Measurements from ENCODE around the gene ZDHHC13. TPM values are rescaled to one million over a fixed set of nuclear protein-coding genes. Genes with fewer than 3 reads are reported as not detected.

Gene ZDHHC13
- total RNA-seq, 1 experiment from 2014 or later = 21.8 TPM

GRCh38 chr11:19199048-19199447 lies 82.1 kb downstream of the ZDHHC13 start:
- intact Hi-C loops (cut with micrococcal nuclease) = no loop called here
- no peaks in the 10 kb centered on the region for H3K9me3 ChIP-seq (ENCODE audit: control insufficient read depth in 1 of 2, insufficient read depth in 1 of 2, low read depth in 1 of 2, low read length in 2 of 2)
- no peaks in the 10 kb centered on the region for H3K9me2 ChIP-seq (ENCODE audit: insufficient read depth)
- no peak overlapping the region for H3K27ac ChIP-seq (ENCODE audit: low read depth, low read length)
- BruUV-seq (replicated peaks) = no TSS peak
- peaks cover 3 to 5% of the 10 kb centered on the region in 2 experiments; a peak in 1 of 4 replicates for H3K4me1 ChIP-seq (ENCODE audit: control insufficient read depth in 1 of 2, insufficient read depth in 2 of 2, low read length in 2 of 2)
- no peaks in the 10 kb centered on the region for H3K36me3 ChIP-seq (ENCODE audit: control insufficient read depth in 1 of 2, insufficient read depth in 2 of 2, low read length in 2 of 2)
- no peak overlapping the region for H3K4me3 ChIP-seq (replicated peaks in 1 of 2; ENCODE audit: low read depth in 1 of 2, low read length in 2 of 2)
- H3K9ac ChIP-seq (ENCODE audit: low read length) = no peak overlapping the region
- no peak overlapping the region for H2AFZ ChIP-seq (ENCODE audit: low read depth, low read length, poor library complexity, severe bottlenecking)
- TF ChIP-seq MAX (IDR thresholded peaks at IDR 0.05) = no peak
- TF ChIP-seq POLR2A (IDR thresholded peaks at IDR 0.05; ENCODE audit: borderline replicate concordance, extremely low read depth, insufficient read depth, insufficient read length) = no peak
- no peak for TF ChIP-seq ZFX (IDR thresholded peaks at IDR 0.05)
- TF ChIP-seq ELF1 (IDR thresholded peaks at IDR 0.05; ENCODE audit: borderline replicate concordance, low read depth) = no peak
- DNase-seq (ENCODE audit: low read depth, low spot score) = no peak
- ChIA-PET RAD21 (ENCODE audit: low non-redundant PET in 1 of 2, low total read pairs in 2 of 2, uncharacterized antibody in 2 of 2, unreplicated experiment in 2 of 2) (no interaction called here), CTCF (no interaction called here), POLR2A (no interaction called here)
- no peaks in the 10 kb centered on the region for H4K20me1 ChIP-seq (ENCODE audit: insufficient read depth)
- no peaks in the 10 kb centered on the region for H3K79me2 ChIP-seq (ENCODE audit: insufficient read depth, low read length)
- H3K4me2 ChIP-seq (ENCODE audit: low read length) = no peak overlapping the region
- peaks cover 6% of the 10 kb centered on the region; the same call in 1 of the 2 replicates for H3K27me3 ChIP-seq (ENCODE audit: insufficient read depth, low read length)
- no peak for ATAC-seq

- ChIA-PET POLR2A (no interaction called here), CTCF (no interaction called here), RAD21 (ENCODE audit: low non-redundant PET in 1 of 2, low total read pairs in 2 of 2, uncharacterized antibody in 2 of 2, unreplicated experiment in 2 of 2) (no interaction called here)
- no TSS peak for BruUV-seq (replicated peaks)
- Histone ChIP-seq H3K4me3 (replicated peaks in 1 of 2; ENCODE audit: low read depth in 1 of 2, low read length in 2 of 2) (no peak overlapping the region), H3K79me2 (ENCODE audit: insufficient read depth, low read length) (no peaks in the 10 kb centered on the region), H3K4me1 (ENCODE audit: control insufficient read depth in 1 of 2, insufficient read depth in 2 of 2, low read length in 2 of 2) (peaks cover 3 to 5% of the 10 kb centered on the region in 2 experiments; a peak in 1 of 4 replicates), H3K36me3 (ENCODE audit: control insufficient read depth in 1 of 2, insufficient read depth in 2 of 2, low read length in 2 of 2) (no peaks in the 10 kb centered on the region), H3K27me3 (ENCODE audit: insufficient read depth, low read length) (peaks cover 6% of the 10 kb centered on the region; the same call in 1 of the 2 replicates), H3K9me3 (ENCODE audit: control insufficient read depth in 1 of 2, insufficient read depth in 1 of 2, low read depth in 1 of 2, low read length in 2 of 2) (no peaks in the 10 kb centered on the region), H3K9me2 (ENCODE audit: insufficient read depth) (no peaks in the 10 kb centered on the region), H3K27ac (ENCODE audit: low read depth, low read length) (no peak overlapping the region), H2AFZ (ENCODE audit: low read depth, low read length, poor library complexity, severe bottlenecking) (no peak overlapping the region), H3K9ac (ENCODE audit: low read length) (no peak overlapping the region), H3K4me2 (ENCODE audit: low read length) (no peak overlapping the region), H4K20me1 (ENCODE audit: insufficient read depth) (no peaks in the 10 kb centered on the region)
- no peak for TF ChIP-seq POLR2A (IDR thresholded peaks at IDR 0.05; ENCODE audit: borderline replicate concordance, extremely low read depth, insufficient read depth, insufficient read length)
- no peak for TF ChIP-seq CTCF (IDR thresholded peaks at IDR 0.05 in 2 of 3, conservative IDR thresholded peaks at IDR 0.05 in 1 of 3; ENCODE audit: borderline replicate concordance in 1 of 3, insufficient read depth in 1 of 3, low read depth in 2 of 3, low read length in 2 of 3)
- no peak for TF ChIP-seq CBX3 (IDR thresholded peaks at IDR 0.05; ENCODE audit: low read depth)
- no peak for TF ChIP-seq SP1 (IDR thresholded peaks at IDR 0.05; ENCODE audit: low read depth)
- TF ChIP-seq CEBPB (IDR thresholded peaks at IDR 0.05; ENCODE audit: low read depth) = no peak
- no peak for TF ChIP-seq ATF3 (IDR thresholded peaks at IDR 0.05)
- TF ChIP-seq ELF1 (IDR thresholded peaks at IDR 0.05; ENCODE audit: borderline replicate concordance, low read depth) = no peak
- no peak for TF ChIP-seq EZH2 (IDR thresholded peaks at IDR 0.05)
- no peak for TF ChIP-seq RAD21 (IDR thresholded peaks at IDR 0.05; ENCODE audit: low read depth)
- TF ChIP-seq ZBTB33 (IDR thresholded peaks at IDR 0.05; ENCODE audit: extremely low read depth, insufficient replicate concordance, low read length) = no peak
- TF ChIP-seq EZH2phosphoT487 (IDR thresholded peaks at IDR 0.05; ENCODE audit: borderline replicate concordance) = no peak
- TF ChIP-seq ZFX (IDR thresholded peaks at IDR 0.05) = no peak
- no peak for TF ChIP-seq ZNF274 (IDR thresholded peaks at IDR 0.05; ENCODE audit: low read depth, low read length)
- TF ChIP-seq SIN3A (IDR thresholded peaks at IDR 0.05; ENCODE audit: low read depth) = no peak
- no peak for TF ChIP-seq TCF7L2 (IDR thresholded peaks at IDR 0.05; ENCODE audit: borderline replicate concordance, extremely low read depth, insufficient read depth, insufficient read length)
- TF ChIP-seq FOSL1 (IDR thresholded peaks at IDR 0.05; ENCODE audit: low read depth) = no peak
- TF ChIP-seq EGR1 (IDR thresholded peaks at IDR 0.05; ENCODE audit: low read depth) = no peak
- DNase-seq (ENCODE audit: low read depth, low spot score) (no peak), ATAC-seq (no peak)
- intact Hi-C loops (cut with micrococcal nuclease) = no loop called here
Observed at GRCh38 chr11:19199771-19200170, 82.8 kb downstream of the ZDHHC13 start.

Measured in HCT116 (cell line).